Mesenchymal stem cell (in vitro differentiated cells and primary cell): Measurements from ENCODE around the gene KCNK2.
"Not testable (repeated sequence)": the region's sequence is repeated elsewhere in the genome, so short reads cannot be mapped to it uniquely, and the experiment has no call there.

Source experiments
- DNase-seq: peaks from one replicate; pipeline ENCODE4 v3.0.0-alpha.2; 2013
- H2AFZ ChIP-seq: one replicate; pipeline ENCODE4 v1.6.1; 2013; ENCODE audit warnings: low read depth, mild to moderate bottlenecking, control low read depth, inconsistent platforms, low read length, moderate library complexity
- H2AK5ac ChIP-seq: 2 replicates; pipeline ENCODE4 v1.6.1; 2013; ENCODE audit warnings: low read length, moderate library complexity, mild to moderate bottlenecking, inconsistent platforms; ENCODE audit not compliant: severe bottlenecking
- H2BK120ac ChIP-seq: one replicate; pipeline ENCODE4 v1.6.1; 2013; ENCODE audit warnings: low read depth, mild to moderate bottlenecking, inconsistent platforms, low read length, moderate library complexity
- H2BK12ac ChIP-seq, 2 experiments: one replicate each; pipeline ENCODE4 v1.6.1; 2013; ENCODE audit warnings: inconsistent platforms in 2 of 2, low read length in 2 of 2, mild to moderate bottlenecking in 2 of 2, moderate library complexity in 2 of 2, control low read depth in 1 of 2
- H2BK15ac ChIP-seq: one replicate; pipeline ENCODE4 v1.6.1; 2013; ENCODE audit warnings: mild to moderate bottlenecking, low read depth, inconsistent platforms; ENCODE audit not compliant: poor library complexity, severe bottlenecking
- H2BK5ac ChIP-seq: 2 replicates; pipeline ENCODE4 v1.6.1; 2013; ENCODE audit warnings: low read depth, mild to moderate bottlenecking, low read length, control low read depth, inconsistent platforms; ENCODE audit not compliant: poor library complexity, severe bottlenecking
- H3K14ac ChIP-seq, 2 experiments: one replicate each; pipeline ENCODE4 v1.6.1; 2013; ENCODE audit warnings: inconsistent platforms in 2 of 2, low read length in 2 of 2, control low read depth in 1 of 2, mild to moderate bottlenecking in 1 of 2, moderate library complexity in 1 of 2
- H3K18ac ChIP-seq, 2 experiments: one replicate each; pipeline ENCODE4 v1.6.1; 2013; ENCODE audit warnings: inconsistent platforms in 2 of 2, low read length in 2 of 2, control low read depth in 1 of 2, low read depth in 1 of 2, mild to moderate bottlenecking in 1 of 2
- H3K23ac ChIP-seq, 2 experiments: one replicate each; pipeline ENCODE4 v1.6.1; 2013; ENCODE audit warnings: inconsistent platforms in 2 of 2, low read length in 2 of 2, mild to moderate bottlenecking in 2 of 2, moderate library complexity in 2 of 2, control low read depth in 1 of 2
- H3K27ac ChIP-seq: 2 replicates; pipeline ENCODE4 v1.5.1; 2013; ENCODE audit warnings: mild to moderate bottlenecking, moderate library complexity, low read length, control low read depth, inconsistent platforms; ENCODE audit not compliant: poor library complexity, severe bottlenecking
- H3K27me3 ChIP-seq, 2 experiments: 2 replicates each; pipeline versions ENCODE4 v1.6.1 to v1.7.0; 2013; ENCODE audit warnings: low read length in 2 of 2, mild to moderate bottlenecking in 2 of 2, moderate library complexity in 2 of 2, control low read depth in 1 of 2, inconsistent platforms in 1 of 2; ENCODE audit not compliant: control insufficient read depth in 1 of 2, insufficient read depth in 1 of 2
- H3K36me3 ChIP-seq, 2 experiments: 2 replicates each; pipeline versions ENCODE4 v1.6.1 to v1.7.0; 2013; ENCODE audit warnings: low read length in 2 of 2, control low read depth in 1 of 2, inconsistent platforms in 1 of 2, low read depth in 1 of 2, mild to moderate bottlenecking in 1 of 2; ENCODE audit not compliant: insufficient read depth in 2 of 2, control insufficient read depth in 1 of 2
- H3K4ac ChIP-seq, 2 experiments: one replicate each; pipeline ENCODE4 v1.6.1; 2013; ENCODE audit warnings: inconsistent platforms in 2 of 2, low read length in 2 of 2, mild to moderate bottlenecking in 2 of 2, moderate library complexity in 2 of 2, control low read depth in 1 of 2, low read depth in 1 of 2
- H3K4me1 ChIP-seq: 2 replicates; pipeline ENCODE4 v1.6.1; 2013; ENCODE audit warnings: low read depth, low read length, control low read depth; ENCODE audit not compliant: control insufficient read depth, insufficient read depth
- H3K4me2 ChIP-seq: 2 replicates; pipeline ENCODE4 v1.6.1; 2013; ENCODE audit warnings: low read length, mild to moderate bottlenecking, inconsistent platforms; ENCODE audit not compliant: poor library complexity, severe bottlenecking
- H3K4me3 ChIP-seq, 2 experiments: 2 replicates each; pipeline versions ENCODE4 v1.5.1 to v1.7.0; 2013; ENCODE audit warnings: low read length in 2 of 2, mild to moderate bottlenecking in 2 of 2, control low read depth in 1 of 2, low read depth in 1 of 2; ENCODE audit not compliant: insufficient read depth in 1 of 2
- H3K79me1 ChIP-seq: replicated peaks from 2 replicates; pipeline ENCODE4 v1.6.1; 2013; ENCODE audit warnings: mild to moderate bottlenecking, control low read depth, low read length, inconsistent platforms; ENCODE audit not compliant: poor library complexity, severe bottlenecking
- H3K9ac ChIP-seq: 2 replicates; pipeline ENCODE4 v1.7.0; 2013; ENCODE audit warnings: mild to moderate bottlenecking, low read length, moderate library complexity
- H3K9me3 ChIP-seq: 2 replicates; pipeline ENCODE4 v1.7.0; 2013; ENCODE audit warnings: mild to moderate bottlenecking, low read length; ENCODE audit not compliant: control insufficient read depth
- H4K8ac ChIP-seq: one replicate; pipeline ENCODE4 v1.6.1; 2013; ENCODE audit warnings: inconsistent platforms, mild to moderate bottlenecking, low read length, moderate library complexity
- H4K91ac ChIP-seq: one replicate; pipeline ENCODE4 v1.6.1; 2013; ENCODE audit warnings: mild to moderate bottlenecking, low read length, inconsistent platforms
- WGBS: methylation state at CpG from one replicate; pipeline ENCODE4 v1.1.7; 2013; ENCODE audit warnings: mixed read lengths; 5-methylcytosine and 5-hydroxymethylcytosine counted together

Gene KCNK2

GRCh38 chr1:215156232-215156631, 73.7 kb downstream of the KCNK2 start:
- no CpG with 5 or more reads among the region's 1 CpG for WGBS
- peak; percentile 3 for DNase-seq

GRCh38 chr1:215160351-215160750, 77.8 kb downstream of the KCNK2 start:
- Histone ChIP-seq H2AFZ (no peak overlapping the region), H3K18ac (no peak overlapping the region), H2BK5ac (no peak overlapping the region), H3K9me3 (peaks cover 7% of the 10 kb centered on the region), H2BK120ac (no peak overlapping the region), H3K4me1 (no peaks in the 10 kb centered on the region), H3K4ac (no peak overlapping the region), H2AK5ac (no peak overlapping the region), H3K79me1 (no peaks in the 10 kb centered on the region), H4K91ac (no peak overlapping the region), H3K4me3 (no peak overlapping the region), H3K23ac (no peak overlapping the region), H3K27me3 (no peaks in the 10 kb centered on the region), H3K36me3 (no peaks in the 10 kb centered on the region), H3K14ac (no peak overlapping the region), H3K27ac (no peak overlapping the region), H3K9ac (peak overlapping the region; percentile 1), H2BK12ac (no peak overlapping the region), H4K8ac (no peak overlapping the region), H2BK15ac (no peak overlapping the region), H3K4me2 (no peak overlapping the region)
- 53% methylated on average over 1 of the region's 1 CpG for WGBS
- peak; percentile 11 for DNase-seq

More at GRCh38 chr1:215156232-215156631, 73.7 kb downstream of the KCNK2 start:
- H3K4me1 ChIP-seq = no peaks in the 10 kb centered on the region
- no peak overlapping the region for H4K91ac ChIP-seq
- H2BK5ac ChIP-seq = no peak overlapping the region
- H2BK15ac ChIP-seq = no peak overlapping the region
- no peak overlapping the region for H3K4ac ChIP-seq
- no peak overlapping the region for H3K18ac ChIP-seq
- H3K23ac ChIP-seq = no peak overlapping the region
- no peaks in the 10 kb centered on the region for H3K9me3 ChIP-seq
- no peak overlapping the region for H3K4me2 ChIP-seq
- no peak overlapping the region for H2BK120ac ChIP-seq
- H3K79me1 ChIP-seq = no peaks in the 10 kb centered on the region
- no peaks in the 10 kb centered on the region for H3K27me3 ChIP-seq
- no peak overlapping the region for H3K4me3 ChIP-seq
- no peak overlapping the region for H3K9ac ChIP-seq
- no peak overlapping the region for H3K14ac ChIP-seq
- no peaks in the 10 kb centered on the region for H3K36me3 ChIP-seq
- no peak overlapping the region for H4K8ac ChIP-seq
- no peak overlapping the region for H2AK5ac ChIP-seq
- no peak overlapping the region for H3K27ac ChIP-seq
- no peak overlapping the region for H2BK12ac ChIP-seq
- no peak overlapping the region for H2AFZ ChIP-seq

GRCh38 chr1:215163144-215163543, 80.6 kb downstream of the KCNK2 start:
- not testable (repeated sequence) for H3K4me3 ChIP-seq, H3K4me2 ChIP-seq, H3K14ac ChIP-seq, H4K8ac ChIP-seq, H3K4me1 ChIP-seq, H3K79me1 ChIP-seq, H2BK5ac ChIP-seq, H3K36me3 ChIP-seq, H4K91ac ChIP-seq, H3K9ac ChIP-seq, DNase-seq, H3K18ac ChIP-seq, H3K9me3 ChIP-seq, H2AFZ ChIP-seq, H3K4ac ChIP-seq, H3K23ac ChIP-seq, H2BK12ac ChIP-seq, H3K27ac ChIP-seq, H2BK120ac ChIP-seq, H2AK5ac ChIP-seq, H2BK15ac ChIP-seq, H3K27me3 ChIP-seq
- WGBS = 75% methylated on average over 3 of the region's 4 CpGs

- H3K23ac ChIP-seq = no peak overlapping the region
- no peak overlapping the region for H2BK5ac ChIP-seq
- H3K4ac ChIP-seq = no peak overlapping the region
- no peaks in the 10 kb centered on the region for H3K79me1 ChIP-seq
- H3K9ac ChIP-seq = peak overlapping the region; percentile 70
- no peak for DNase-seq
- H3K9me3 ChIP-seq = peaks cover 13% of the 10 kb centered on the region
- no peak overlapping the region for H3K4me2 ChIP-seq
- H3K4me3 ChIP-seq = no peak overlapping the region
- H2AFZ ChIP-seq = no peak overlapping the region
- H2BK12ac ChIP-seq = no peak overlapping the region
- no peak overlapping the region for H2BK120ac ChIP-seq
- H3K18ac ChIP-seq = no peak overlapping the region
- H3K27ac ChIP-seq = no peak overlapping the region
- H3K14ac ChIP-seq = no peak overlapping the region
- 100% methylated on average over 1 of the region's 3 CpGs for WGBS
- no peaks in the 10 kb centered on the region for H3K27me3 ChIP-seq
- no peak overlapping the region for H4K8ac ChIP-seq
- no peak overlapping the region for H2BK15ac ChIP-seq
- H3K4me1 ChIP-seq = no peaks in the 10 kb centered on the region
- no peak overlapping the region for H2AK5ac ChIP-seq
- no peak overlapping the region for H4K91ac ChIP-seq
- peaks cover 0 to 21% of the 10 kb centered on the region in 2 experiments for H3K36me3 ChIP-seq
Observed at GRCh38 chr1:215166886-215167285, 84.3 kb downstream of the KCNK2 start.
